ENCODE measurements around the gene BPIFA3. TPM values are rescaled to one million over a fixed set of nuclear protein-coding genes. Genes with fewer than 3 reads are reported as not detected.

The BPIFA3 gene
- total and polyA plus RNA-seq, 9 of the 15 experiments (the other 6 are each of a cell fraction or from before 2014, with no cell fraction given), result not detected

DNA sequence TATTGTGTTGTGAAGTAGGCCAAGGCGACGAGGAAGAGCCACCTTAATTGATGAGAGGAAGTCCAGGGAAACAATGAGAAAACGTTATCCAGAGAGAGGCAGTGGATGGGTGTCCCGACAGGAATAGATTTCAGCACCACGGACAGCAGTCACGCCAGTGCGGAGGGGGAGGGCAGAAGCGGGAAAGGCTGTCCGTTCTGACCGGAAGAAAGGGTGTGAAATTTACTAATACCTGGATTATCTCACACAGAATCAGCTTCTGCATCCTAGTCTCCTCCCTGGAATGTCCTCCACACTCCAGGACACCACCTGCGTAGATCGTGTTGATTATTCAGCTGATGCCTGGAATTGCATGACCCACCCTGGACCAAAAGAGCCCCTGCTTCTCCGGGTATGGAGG, 7.4 kb upstream of the BPIFA3 start (continued):
- TF ChIP-seq, protein P1, sequence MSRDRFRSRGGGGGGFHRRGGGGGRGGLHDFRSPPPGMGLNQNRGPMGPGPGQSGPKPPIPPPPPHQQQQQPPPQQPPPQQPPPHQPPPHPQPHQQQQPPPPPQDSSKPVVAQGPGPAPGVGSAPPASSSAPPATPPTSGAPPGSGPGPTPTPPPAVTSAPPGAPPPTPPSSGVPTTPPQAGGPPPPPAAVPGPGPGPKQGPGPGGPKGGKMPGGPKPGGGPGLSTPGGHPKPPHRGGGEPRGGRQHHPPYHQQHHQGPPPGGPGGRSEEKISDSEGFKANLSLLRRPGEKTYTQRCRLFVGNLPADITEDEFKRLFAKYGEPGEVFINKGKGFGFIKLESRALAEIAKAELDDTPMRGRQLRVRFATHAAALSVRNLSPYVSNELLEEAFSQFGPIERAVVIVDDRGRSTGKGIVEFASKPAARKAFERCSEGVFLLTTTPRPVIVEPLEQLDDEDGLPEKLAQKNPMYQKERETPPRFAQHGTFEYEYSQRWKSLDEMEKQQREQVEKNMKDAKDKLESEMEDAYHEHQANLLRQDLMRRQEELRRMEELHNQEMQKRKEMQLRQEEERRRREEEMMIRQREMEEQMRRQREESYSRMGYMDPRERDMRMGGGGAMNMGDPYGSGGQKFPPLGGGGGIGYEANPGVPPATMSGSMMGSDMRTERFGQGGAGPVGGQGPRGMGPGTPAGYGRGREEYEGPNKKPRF (IDR thresholded peaks at IDR 0.05; ENCODE audit: low read depth, low read length), result no peak
- no peak for TF ChIP-seq SOX6 (IDR thresholded peaks at IDR 0.05)
- TF ChIP-seq KAT7 (CRISPR knock-in tag; IDR thresholded peaks at IDR 0.05; ENCODE audit: borderline replicate concordance), result no peak
- TF ChIP-seq, protein P2, sequence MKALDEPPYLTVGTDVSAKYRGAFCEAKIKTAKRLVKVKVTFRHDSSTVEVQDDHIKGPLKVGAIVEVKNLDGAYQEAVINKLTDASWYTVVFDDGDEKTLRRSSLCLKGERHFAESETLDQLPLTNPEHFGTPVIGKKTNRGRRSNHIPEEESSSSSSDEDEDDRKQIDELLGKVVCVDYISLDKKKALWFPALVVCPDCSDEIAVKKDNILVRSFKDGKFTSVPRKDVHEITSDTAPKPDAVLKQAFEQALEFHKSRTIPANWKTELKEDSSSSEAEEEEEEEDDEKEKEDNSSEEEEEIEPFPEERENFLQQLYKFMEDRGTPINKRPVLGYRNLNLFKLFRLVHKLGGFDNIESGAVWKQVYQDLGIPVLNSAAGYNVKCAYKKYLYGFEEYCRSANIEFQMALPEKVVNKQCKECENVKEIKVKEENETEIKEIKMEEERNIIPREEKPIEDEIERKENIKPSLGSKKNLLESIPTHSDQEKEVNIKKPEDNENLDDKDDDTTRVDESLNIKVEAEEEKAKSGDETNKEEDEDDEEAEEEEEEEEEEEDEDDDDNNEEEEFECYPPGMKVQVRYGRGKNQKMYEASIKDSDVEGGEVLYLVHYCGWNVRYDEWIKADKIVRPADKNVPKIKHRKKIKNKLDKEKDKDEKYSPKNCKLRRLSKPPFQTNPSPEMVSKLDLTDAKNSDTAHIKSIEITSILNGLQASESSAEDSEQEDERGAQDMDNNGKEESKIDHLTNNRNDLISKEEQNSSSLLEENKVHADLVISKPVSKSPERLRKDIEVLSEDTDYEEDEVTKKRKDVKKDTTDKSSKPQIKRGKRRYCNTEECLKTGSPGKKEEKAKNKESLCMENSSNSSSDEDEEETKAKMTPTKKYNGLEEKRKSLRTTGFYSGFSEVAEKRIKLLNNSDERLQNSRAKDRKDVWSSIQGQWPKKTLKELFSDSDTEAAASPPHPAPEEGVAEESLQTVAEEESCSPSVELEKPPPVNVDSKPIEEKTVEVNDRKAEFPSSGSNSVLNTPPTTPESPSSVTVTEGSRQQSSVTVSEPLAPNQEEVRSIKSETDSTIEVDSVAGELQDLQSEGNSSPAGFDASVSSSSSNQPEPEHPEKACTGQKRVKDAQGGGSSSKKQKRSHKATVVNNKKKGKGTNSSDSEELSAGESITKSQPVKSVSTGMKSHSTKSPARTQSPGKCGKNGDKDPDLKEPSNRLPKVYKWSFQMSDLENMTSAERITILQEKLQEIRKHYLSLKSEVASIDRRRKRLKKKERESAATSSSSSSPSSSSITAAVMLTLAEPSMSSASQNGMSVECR (CRISPR knock-in tag; IDR thresholded peaks at IDR 0.05), result peak; percentile 63
- TF ChIP-seq SRSF3 (IDR thresholded peaks at IDR 0.05; ENCODE audit: insufficient read depth, low read length), result no peak
- TF ChIP-seq ARID1B (IDR thresholded peaks at IDR 0.05), result no peak
- peak in 1 of 2 experiments; percentile 85; a peak in 2 of 4 replicates for TF ChIP-seq RCOR1 (IDR thresholded peaks at IDR 0.05; ENCODE audit: borderline replicate concordance in 1 of 2, low read depth in 2 of 2, low read length in 2 of 2)
- no peak for TF ChIP-seq PURB (CRISPR knock-in tag; IDR thresholded peaks at IDR 0.05; ENCODE audit: low read depth)
- peak; percentile 70; the same call in 1 of the 2 replicates for TF ChIP-seq FOXP1 (CRISPR knock-in tag; IDR thresholded peaks at IDR 0.05)
- TF ChIP-seq, protein P3, sequence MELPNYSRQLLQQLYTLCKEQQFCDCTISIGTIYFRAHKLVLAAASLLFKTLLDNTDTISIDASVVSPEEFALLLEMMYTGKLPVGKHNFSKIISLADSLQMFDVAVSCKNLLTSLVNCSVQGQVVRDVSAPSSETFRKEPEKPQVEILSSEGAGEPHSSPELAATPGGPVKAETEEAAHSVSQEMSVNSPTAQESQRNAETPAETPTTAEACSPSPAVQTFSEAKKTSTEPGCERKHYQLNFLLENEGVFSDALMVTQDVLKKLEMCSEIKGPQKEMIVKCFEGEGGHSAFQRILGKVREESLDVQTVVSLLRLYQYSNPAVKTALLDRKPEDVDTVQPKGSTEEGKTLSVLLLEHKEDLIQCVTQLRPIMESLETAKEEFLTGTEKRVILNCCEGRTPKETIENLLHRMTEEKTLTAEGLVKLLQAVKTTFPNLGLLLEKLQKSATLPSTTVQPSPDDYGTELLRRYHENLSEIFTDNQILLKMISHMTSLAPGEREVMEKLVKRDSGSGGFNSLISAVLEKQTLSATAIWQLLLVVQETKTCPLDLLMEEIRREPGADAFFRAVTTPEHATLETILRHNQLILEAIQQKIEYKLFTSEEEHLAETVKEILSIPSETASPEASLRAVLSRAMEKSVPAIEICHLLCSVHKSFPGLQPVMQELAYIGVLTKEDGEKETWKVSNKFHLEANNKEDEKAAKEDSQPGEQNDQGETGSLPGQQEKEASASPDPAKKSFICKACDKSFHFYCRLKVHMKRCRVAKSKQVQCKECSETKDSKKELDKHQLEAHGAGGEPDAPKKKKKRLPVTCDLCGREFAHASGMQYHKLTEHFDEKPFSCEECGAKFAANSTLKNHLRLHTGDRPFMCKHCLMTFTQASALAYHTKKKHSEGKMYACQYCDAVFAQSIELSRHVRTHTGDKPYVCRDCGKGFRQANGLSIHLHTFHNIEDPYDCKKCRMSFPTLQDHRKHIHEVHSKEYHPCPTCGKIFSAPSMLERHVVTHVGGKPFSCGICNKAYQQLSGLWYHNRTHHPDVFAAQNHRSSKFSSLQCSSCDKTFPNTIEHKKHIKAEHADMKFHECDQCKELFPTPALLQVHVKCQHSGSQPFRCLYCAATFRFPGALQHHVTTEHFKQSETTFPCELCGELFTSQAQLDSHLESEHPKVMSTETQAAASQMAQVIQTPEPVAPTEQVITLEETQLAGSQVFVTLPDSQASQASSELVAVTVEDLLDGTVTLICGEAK (IDR thresholded peaks at IDR 0.05), result peak; percentile 52; the same call in 1 of the 2 replicates
- TF ChIP-seq, protein P3 (CRISPR knock-in tag; IDR thresholded peaks at IDR 0.05), result 0 out of 2 replicates have a peak, but pooled peaks have one; percentile 40
- no peak for TF ChIP-seq KDM4B (IDR thresholded peaks at IDR 0.05; ENCODE audit: borderline replicate concordance in 2 of 2, low read depth in 1 of 2)

Data from K562 (cell line).